SK-N-SH (cell line): ENCODE results near the gene GRM8.

ENCODE experiments used
- JUND ChIP-seq: IDR thresholded peaks from 2 replicates; pipeline ENCODE4 v1.4.0; 2012
- MXI1 ChIP-seq: IDR thresholded peaks from 2 replicates; pipeline ENCODE4 v1.6.1; 2012; ENCODE audit warnings: mild to moderate bottlenecking, low read depth, low read length, improper control_type of control experiment
- POLR2AphosphoS5 ChIP-seq: IDR thresholded peaks from 2 replicates; pipeline ENCODE4 v1.6.1; 2012; ENCODE audit warnings: low read depth, low read length
- SMC3 ChIP-seq: IDR thresholded peaks from 2 replicates; pipeline ENCODE4 v1.6.1; 2012; ENCODE audit warnings: low read depth, low read length, improper control_type of control experiment
- YY1 ChIP-seq: IDR thresholded peaks from 2 replicates; pipeline ENCODE4 v1.4.0; 2012; ENCODE audit warnings: low read depth, mild to moderate bottlenecking
- TF ChIP-seq, protein P1 (sequence below): fragments of 200-600 bp; sonication (generic); IDR thresholded peaks from 2 replicates; pipeline ENCODE4 v1.6.1; 2017; ENCODE audit warnings: antibody characterized with exemption, mild to moderate bottlenecking, moderate library complexity

DNA sequence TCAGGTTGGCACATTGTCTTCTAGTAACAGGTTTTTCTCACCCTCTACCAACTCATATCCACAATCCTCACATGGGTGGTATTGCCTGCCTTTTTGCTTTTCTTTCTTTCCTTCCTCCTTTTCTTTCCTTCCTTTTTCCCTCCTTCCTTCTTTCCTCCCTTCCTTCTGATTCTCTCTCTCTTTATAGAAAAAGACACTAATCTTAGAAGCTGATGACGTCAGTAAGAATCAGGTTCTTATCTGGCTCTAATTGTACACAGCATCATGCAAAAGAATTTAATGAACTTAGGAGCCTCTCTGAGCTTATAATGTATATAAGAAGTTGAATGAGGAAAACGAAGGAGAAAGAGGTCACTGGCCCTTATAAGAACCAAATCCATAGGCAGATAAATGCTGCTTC is 328.3 kb downstream of the GRM8 start:
- TF ChIP-seq JUND, result no peak
- TF ChIP-seq, protein P1, sequence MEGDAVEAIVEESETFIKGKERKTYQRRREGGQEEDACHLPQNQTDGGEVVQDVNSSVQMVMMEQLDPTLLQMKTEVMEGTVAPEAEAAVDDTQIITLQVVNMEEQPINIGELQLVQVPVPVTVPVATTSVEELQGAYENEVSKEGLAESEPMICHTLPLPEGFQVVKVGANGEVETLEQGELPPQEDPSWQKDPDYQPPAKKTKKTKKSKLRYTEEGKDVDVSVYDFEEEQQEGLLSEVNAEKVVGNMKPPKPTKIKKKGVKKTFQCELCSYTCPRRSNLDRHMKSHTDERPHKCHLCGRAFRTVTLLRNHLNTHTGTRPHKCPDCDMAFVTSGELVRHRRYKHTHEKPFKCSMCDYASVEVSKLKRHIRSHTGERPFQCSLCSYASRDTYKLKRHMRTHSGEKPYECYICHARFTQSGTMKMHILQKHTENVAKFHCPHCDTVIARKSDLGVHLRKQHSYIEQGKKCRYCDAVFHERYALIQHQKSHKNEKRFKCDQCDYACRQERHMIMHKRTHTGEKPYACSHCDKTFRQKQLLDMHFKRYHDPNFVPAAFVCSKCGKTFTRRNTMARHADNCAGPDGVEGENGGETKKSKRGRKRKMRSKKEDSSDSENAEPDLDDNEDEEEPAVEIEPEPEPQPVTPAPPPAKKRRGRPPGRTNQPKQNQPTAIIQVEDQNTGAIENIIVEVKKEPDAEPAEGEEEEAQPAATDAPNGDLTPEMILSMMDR, result no peak
- TF ChIP-seq SMC3, result no peak
- no peak for TF ChIP-seq YY1
- no peak for TF ChIP-seq MXI1
- no peak for TF ChIP-seq POLR2AphosphoS5
